HK-2 (cell line): ENCODE measurements around the gene ASB4.
"Not testable (repeated sequence)": the region's sequence is repeated elsewhere in the genome, so short reads cannot be mapped to it uniquely, and the experiment has no call there.

Experiments
- DNase-seq: peaks from one replicate; pipeline ENCODE4 v3.0.0-alpha.2; 2018; ENCODE audit not compliant: unreplicated experiment

The ASB4 gene

GRCh38 chr7:95485391-95486123, at the start of gene ASB4:
ASB4 (plus strand) TSS chr7:95485943; CDS start chr7:95485972, 29 bp downstream.
- DNase-seq: no peak

- no peak for DNase-seq
These were observed 49.3 kb upstream of the ASB4 start for GRCh38 chr7:95436407-95436806.

- DNase-seq: no peak
These were observed 45.2 kb upstream of the ASB4 start for GRCh38 chr7:95440394-95441038.

GRCh38 chr7:95441042-95441823, 44.5 kb upstream of the ASB4 start:
- DNase-seq: peak; percentile 26

- DNase-seq: no peak
These were observed 40.9 kb upstream of the ASB4 start for GRCh38 chr7:95444796-95445195.

- DNase-seq: no peak
These were observed 39.1 kb upstream of the ASB4 start for GRCh38 chr7:95446618-95447017.

GRCh38 chr7:95454438-95455045, 31.2 kb upstream of the ASB4 start:
- no peak for DNase-seq

GRCh38 chr7:95457947-95458346, 27.8 kb upstream of the ASB4 start:
- DNase-seq: no peak

- DNase-seq: not testable (repeated sequence)
These were observed 25.1 kb upstream of the ASB4 start for GRCh38 chr7:95460653-95461052.

- no peak for DNase-seq
These were observed 17.7 kb upstream of the ASB4 start for GRCh38 chr7:95467912-95468607.

GRCh38 chr7:95469187-95469586, 16.6 kb upstream of the ASB4 start:
- no peak for DNase-seq

GRCh38 chr7:95469848-95470247, 15.9 kb upstream of the ASB4 start:
- no peak for DNase-seq

- DNase-seq: peak; percentile 12
These were observed 15.3 kb upstream of the ASB4 start for GRCh38 chr7:95470452-95470851.

GRCh38 chr7:95471071-95471470, 14.7 kb upstream of the ASB4 start:
- DNase-seq: no peak

- DNase-seq: peak; percentile 53
These were observed 13.1 kb upstream of the ASB4 start for GRCh38 chr7:95472581-95473161.

GRCh38 chr7:95473276-95473985, 12.3 kb upstream of the ASB4 start:
- no peak for DNase-seq

- no peak for DNase-seq
These were observed 9.5 kb upstream of the ASB4 start for GRCh38 chr7:95476072-95476847.

- DNase-seq: peak; percentile 48
These were observed 8.7 kb upstream of the ASB4 start for GRCh38 chr7:95476904-95477594.
